Gastroesophageal sphincter (tissue), 3 donors: ENCODE measurements around the gene WDR59.

Source experiments
- CTCF ChIP-seq, 4 experiments: fragments of 200-600 bp in 2 of 4; fragments of 450-650 bp in 2 of 4; sonication (generic) in 1 of 4; IDR thresholded peaks; one replicate each; pipeline ENCODE4 v1.5.1; 2017 to 2019; ENCODE audit warnings: antibody characterized with exemption in 4 of 4, mild to moderate bottlenecking in 2 of 4, moderate library complexity in 2 of 4
- POLR2AphosphoS5 ChIP-seq: sonication (generic); formaldehyde crosslinking; IDR thresholded peaks from one replicate; pipeline ENCODE4 v1.6.1; 2017; ENCODE audit warnings: antibody characterized with exemption

DNA sequence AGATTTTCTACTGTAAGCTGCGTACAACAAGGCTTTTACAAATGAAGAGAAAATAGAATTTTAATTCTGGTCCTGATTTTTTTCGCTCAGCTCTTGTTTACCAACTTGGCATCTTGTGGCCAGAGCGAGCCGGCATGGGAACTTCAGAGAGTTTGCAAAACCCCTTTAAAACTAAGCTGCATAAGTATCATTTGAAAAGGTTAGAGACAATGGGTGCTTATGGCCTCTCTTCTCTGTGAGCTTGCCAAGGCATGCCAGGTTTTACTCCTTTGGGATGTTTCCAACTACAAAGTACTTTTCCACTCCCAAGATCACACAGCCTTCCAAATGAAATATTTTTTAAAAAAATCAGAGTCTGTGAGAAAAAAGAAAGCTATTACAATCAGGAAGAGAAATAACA, 147.9 kb downstream of the WDR59 start:
- TF ChIP-seq POLR2AphosphoS5 (no peak), CTCF (IDR thresholded peaks at IDR 0.05) (no peak)
